WERI-Rb-1 (cell line): ENCODE data around the gene HEXD.
A peak's percentile ranks its signal among the peaks of the same experiment; 100 is the strongest.
"Not testable (repeated sequence)": the region's sequence is repeated elsewhere in the genome, so short reads cannot be mapped to it uniquely, and the experiment has no call there.

ENCODE experiments used
- DNase-seq: peaks from one replicate; pipeline ENCODE4 v3.0.0-alpha.2; 2020
- H3K27ac ChIP-seq: fragments of 250-450 bp; sonication (Bioruptor Pico); 2 replicates; pipeline ENCODE4 v1.5.1; 2020; ENCODE audit warnings: mild to moderate bottlenecking, moderate library complexity
- H3K27me3 ChIP-seq: fragments of 250-450 bp; sonication (Bioruptor Pico); 2 replicates; pipeline ENCODE4 v1.5.1; 2021; ENCODE audit warnings: mild to moderate bottlenecking, low read depth, moderate library complexity; ENCODE audit not compliant: insufficient read depth, severe bottlenecking
- H3K36me3 ChIP-seq: fragments of 250-450 bp; sonication (Bioruptor Pico); 2 replicates; pipeline ENCODE4 v1.5.1; 2020; ENCODE audit warnings: mild to moderate bottlenecking, moderate library complexity
- H3K4me3 ChIP-seq: 2 replicates; pipeline ENCODE4 v1.5.1; 2011; ENCODE audit warnings: low read depth, mild to moderate bottlenecking, control low read depth, low read length
- H3K9me3 ChIP-seq: fragments of 250-450 bp; sonication (Bioruptor Pico); 2 replicates; pipeline ENCODE4 v1.5.1; 2021; ENCODE audit warnings: mild to moderate bottlenecking, moderate library complexity; ENCODE audit not compliant: severe bottlenecking
- TF ChIP-seq, protein P1 (sequence below): IDR thresholded peaks from 2 replicates; pipeline ENCODE4 v1.5.1; 2011; ENCODE audit warnings: low read depth, mild to moderate bottlenecking, control low read depth, inconsistent platforms, low read length

The HEXD gene

DNA sequence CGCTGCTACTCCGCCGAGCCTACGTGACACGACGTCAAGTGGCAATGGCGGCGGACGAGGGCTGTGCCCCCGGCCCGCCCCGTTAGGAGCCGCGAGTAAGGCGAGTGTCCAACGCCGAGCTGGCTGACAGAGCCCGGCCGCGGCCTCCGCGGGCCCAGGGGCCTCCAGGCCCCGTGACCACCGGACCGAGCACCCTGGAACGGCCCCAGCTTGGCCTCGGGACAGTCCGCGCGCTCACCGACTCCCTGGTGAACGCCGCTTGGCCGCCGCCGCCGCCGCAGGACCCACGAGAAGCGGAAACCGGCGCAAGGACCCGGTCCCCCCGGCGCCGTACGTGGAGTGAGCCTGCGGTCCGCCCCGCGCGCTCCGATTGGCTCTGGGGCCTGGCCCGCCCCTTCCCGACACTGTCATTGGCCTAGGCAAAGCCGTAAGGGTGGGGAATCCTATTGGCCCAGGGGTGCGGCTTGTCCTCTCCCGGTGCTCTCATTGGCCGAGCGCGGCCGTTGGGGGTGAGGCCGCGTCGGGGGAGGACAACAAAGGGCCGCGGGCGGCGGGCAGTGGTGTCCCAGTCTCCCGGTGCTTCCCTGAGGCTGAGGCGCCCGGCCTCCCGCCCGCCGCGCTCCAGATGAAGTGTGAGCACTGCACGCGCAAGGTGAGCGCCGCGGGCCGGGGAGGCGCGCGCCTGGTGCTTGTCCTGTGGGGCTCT lies 40.2 kb downstream of the HEXD start, which contains the start of gene NARF:
Gene NARF, plus strand, starts transcription at position 563 of the 706 bp plus-strand sequence. Its CDS starts 63 bp downstream, at position 626.
- peaks cover 7% of the 10 kb centered on the region for H3K9me3 ChIP-seq
- H3K27me3 ChIP-seq, result no peaks in the 10 kb centered on the region
- TF ChIP-seq, protein P1, sequence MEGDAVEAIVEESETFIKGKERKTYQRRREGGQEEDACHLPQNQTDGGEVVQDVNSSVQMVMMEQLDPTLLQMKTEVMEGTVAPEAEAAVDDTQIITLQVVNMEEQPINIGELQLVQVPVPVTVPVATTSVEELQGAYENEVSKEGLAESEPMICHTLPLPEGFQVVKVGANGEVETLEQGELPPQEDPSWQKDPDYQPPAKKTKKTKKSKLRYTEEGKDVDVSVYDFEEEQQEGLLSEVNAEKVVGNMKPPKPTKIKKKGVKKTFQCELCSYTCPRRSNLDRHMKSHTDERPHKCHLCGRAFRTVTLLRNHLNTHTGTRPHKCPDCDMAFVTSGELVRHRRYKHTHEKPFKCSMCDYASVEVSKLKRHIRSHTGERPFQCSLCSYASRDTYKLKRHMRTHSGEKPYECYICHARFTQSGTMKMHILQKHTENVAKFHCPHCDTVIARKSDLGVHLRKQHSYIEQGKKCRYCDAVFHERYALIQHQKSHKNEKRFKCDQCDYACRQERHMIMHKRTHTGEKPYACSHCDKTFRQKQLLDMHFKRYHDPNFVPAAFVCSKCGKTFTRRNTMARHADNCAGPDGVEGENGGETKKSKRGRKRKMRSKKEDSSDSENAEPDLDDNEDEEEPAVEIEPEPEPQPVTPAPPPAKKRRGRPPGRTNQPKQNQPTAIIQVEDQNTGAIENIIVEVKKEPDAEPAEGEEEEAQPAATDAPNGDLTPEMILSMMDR, result no peak
- peaks cover 38% of the 10 kb centered on the region for H3K36me3 ChIP-seq
- peak within 1 kb of the TSS; percentile 100 for H3K27ac ChIP-seq
- H3K4me3 ChIP-seq, result peak within 1 kb of the TSS; percentile 85
- DNase-seq, result peak; percentile 100

DNA sequence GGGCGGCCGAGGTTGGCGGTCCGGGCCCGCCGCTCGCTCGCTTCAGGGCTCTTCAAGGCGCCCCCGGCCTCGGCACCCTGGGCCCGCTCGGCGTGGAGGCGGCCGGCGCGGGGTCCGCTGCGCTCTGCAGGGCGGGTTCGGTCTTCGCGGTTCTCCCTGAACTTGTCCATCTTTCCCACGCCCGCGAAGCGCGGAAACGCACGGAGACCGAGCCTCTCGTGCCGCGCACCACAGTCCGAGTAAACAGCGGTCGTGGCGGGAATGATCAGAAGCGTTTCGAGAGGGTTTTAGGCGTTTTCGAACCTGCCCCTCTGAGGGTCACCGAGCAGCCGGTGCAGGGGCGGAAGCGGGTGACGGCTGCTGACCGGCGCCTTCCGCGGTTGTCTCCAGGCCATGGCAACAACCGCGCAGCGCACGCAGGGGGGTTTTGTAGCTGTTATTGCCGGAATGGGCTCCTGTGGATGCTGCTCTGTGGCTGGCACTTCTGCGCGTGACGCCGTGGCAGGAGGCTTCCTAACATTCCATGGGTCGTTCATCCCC lies 40.8 kb downstream of the HEXD start:
- Histone ChIP-seq H3K36me3 (peaks cover 44% of the 10 kb centered on the region), H3K27ac (peak overlapping the region; percentile 100), H3K9me3 (peaks cover 3% of the 10 kb centered on the region), H3K27me3 (no peaks in the 10 kb centered on the region), H3K4me3 (peak overlapping the region; percentile 85)
- DNase-seq, result no peak
- TF ChIP-seq, protein P1, result no peak

DNA sequence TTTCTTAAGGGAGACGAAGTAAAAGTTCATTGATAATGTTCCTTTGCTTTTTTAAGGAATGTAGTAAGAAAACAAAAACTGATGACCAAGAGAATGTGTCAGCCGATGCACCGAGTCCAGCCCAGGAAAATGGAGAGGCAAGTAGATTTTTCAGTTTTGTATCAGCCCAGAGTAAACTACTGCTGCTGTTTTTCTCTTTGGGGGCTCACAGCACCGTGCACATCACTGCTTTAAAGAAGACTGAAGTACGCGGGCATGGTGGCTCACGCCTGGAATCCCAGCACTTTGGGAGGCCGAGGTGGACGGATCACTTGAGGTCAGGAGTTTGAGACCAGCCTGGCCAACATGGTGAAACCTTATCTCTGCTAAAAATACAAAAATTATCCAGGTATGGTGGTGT lies 41.8 kb downstream of the HEXD start:
- not testable (repeated sequence) for DNase-seq, H3K27me3 ChIP-seq, H3K9me3 ChIP-seq, H3K27ac ChIP-seq, H3K4me3 ChIP-seq
- peaks cover 54% of the 10 kb centered on the region for H3K36me3 ChIP-seq

DNA sequence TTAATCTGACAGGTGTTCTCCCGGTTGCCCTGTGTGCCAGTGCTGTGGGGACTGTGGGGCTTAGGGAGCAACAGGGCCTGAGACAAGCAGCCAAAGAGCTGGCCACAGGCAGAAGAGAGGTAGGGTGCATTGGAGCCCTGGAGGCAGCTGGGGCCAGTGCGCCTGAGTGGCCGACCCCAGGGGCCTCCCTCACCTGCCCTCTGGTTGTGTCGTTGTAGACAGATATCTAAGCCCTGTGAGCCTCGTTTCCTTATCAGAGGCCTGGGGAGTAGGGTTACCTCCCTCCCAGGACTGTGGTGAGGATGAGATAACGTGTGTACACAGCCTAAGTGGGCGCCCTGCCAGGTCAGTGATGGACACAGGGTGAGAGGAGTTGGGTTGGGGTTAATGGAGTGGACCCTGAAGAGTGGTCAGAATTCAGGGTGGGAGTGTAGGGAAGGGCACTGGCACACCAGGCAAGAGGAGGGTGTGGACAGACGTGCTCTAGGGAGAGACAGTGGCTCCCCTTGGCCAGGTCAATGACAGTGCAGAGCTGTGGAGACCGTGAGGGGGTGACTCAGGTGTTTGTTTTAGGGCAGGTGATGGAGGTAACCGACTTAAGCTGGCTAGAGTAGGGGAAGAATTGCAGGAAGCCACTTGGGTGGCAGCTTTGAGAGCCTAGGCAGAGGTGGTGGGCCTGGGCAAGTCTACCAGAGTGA lies 43.8 kb downstream of the HEXD start:
- no peaks in the 10 kb centered on the region for H3K27me3 ChIP-seq
- TF ChIP-seq, protein P1, result no peak
- DNase-seq, result no peak
- no peak overlapping the region for H3K4me3 ChIP-seq
- no peak overlapping the region for H3K27ac ChIP-seq
- peaks cover 75% of the 10 kb centered on the region for H3K36me3 ChIP-seq
- H3K9me3 ChIP-seq, result no peaks in the 10 kb centered on the region

DNA sequence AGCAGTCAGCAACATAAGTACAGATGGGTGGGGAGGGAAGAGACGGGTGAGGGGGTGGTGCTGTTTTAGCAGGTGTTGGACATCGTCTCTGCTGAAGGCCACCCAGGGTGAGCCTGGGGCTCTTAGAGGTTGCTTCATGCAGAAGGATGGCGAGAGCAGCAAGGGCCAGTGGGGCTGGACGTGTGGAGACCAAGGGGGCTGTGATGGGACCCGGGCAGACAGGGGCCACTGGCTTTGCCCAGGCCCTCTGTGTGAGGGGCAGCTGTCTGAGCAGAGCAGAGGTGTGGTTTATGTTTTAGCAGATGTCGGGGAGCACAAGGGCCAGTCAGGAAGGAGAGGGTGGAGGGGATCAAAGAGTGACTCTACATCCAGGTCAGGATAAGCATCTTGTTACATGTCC lies 45.2 kb downstream of the HEXD start:
- H3K27ac ChIP-seq, result no peak overlapping the region
- TF ChIP-seq, protein P1, result no peak
- no peak for DNase-seq
- H3K36me3 ChIP-seq, result peaks cover 89% of the 10 kb centered on the region
- no peak overlapping the region for H3K4me3 ChIP-seq
- H3K9me3 ChIP-seq, result no peaks in the 10 kb centered on the region
- H3K27me3 ChIP-seq, result no peaks in the 10 kb centered on the region

DNA sequence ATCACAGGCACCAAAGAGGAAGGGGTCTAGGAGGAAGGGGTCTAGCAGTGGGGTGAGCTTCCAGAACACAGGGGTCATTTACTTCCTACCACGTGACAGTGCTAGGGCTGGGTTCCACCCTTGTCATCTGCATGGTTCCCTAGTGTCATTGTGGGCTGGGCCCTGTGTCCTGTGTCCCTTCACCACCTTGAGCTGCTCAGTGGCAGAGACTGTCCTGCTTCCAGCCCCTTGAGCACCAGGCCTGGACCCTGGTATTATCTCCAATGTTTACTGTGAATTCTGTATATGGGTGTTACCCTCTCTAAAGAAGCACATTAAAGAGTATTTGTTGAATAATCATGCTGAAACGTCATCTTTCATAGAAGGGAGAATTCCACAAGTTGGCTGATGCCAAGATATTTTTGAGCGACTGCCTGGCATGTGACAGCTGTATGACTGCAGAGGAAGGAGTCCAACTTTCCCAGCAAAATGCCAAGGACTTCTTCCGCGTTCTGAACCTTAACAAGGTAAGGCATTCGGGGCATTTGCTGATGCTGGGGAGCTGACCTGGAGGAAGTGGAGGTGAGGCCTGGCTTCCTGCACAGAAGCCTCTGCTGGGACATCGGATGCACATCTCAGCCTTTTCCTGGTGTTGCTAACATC lies 45.9 kb downstream of the HEXD start:
- TF ChIP-seq, protein P1, result no peak
- DNase-seq, result no peak
- no peaks in the 10 kb centered on the region for H3K27me3 ChIP-seq
- H3K27ac ChIP-seq, result no peak overlapping the region
- H3K36me3 ChIP-seq, result peaks cover 95% of the 10 kb centered on the region
- H3K4me3 ChIP-seq, result no peak overlapping the region
- no peaks in the 10 kb centered on the region for H3K9me3 ChIP-seq
